Activated CD4-positive, alpha-beta T cell treated with anti-CD3 and anti-CD28 coated beads, Interleukin-2, amount 10 ng/mL, durations not matched to agents 24 days and 14 days (primary cell): ENCODE measurements around the gene USP27X. TPM values are rescaled to one million over a fixed set of nuclear protein-coding genes. Genes with fewer than 3 reads are reported as not detected.

Experiments used
- DNase-seq: peaks from one replicate; pipeline ENCODE4 v3.0.0; 2022
- H3K27ac Mint-ChIP-seq: one replicate; pipeline ENCODE4 v1.8.0; 2022; ENCODE audit warnings: mild to moderate bottlenecking, mixed read lengths
- H3K27me3 Mint-ChIP-seq: one replicate; pipeline ENCODE4 v1.8.0; 2022; ENCODE audit warnings: mixed read lengths
- H3K36me3 Mint-ChIP-seq: one replicate; pipeline ENCODE4 v1.8.0; 2022; ENCODE audit warnings: low read depth, mild to moderate bottlenecking, mixed read lengths
- H3K4me1 Mint-ChIP-seq: one replicate; pipeline ENCODE4 v1.8.0; 2021; ENCODE audit warnings: mixed read lengths
- H3K4me3 Mint-ChIP-seq: one replicate; pipeline ENCODE4 v1.8.0; 2022; ENCODE audit warnings: mild to moderate bottlenecking, moderate library complexity, mixed read lengths
- H3K9me3 Mint-ChIP-seq: one replicate; pipeline ENCODE4 v1.8.0; 2021; ENCODE audit warnings: mixed read lengths
- intact Hi-C: fragments of 100-400 bp; cut with micrococcal nuclease; formaldehyde crosslinking; loops from one replicate; pipeline ENCODE4 v1.15.1; 2023
- total RNA-seq: library from RNA; stranded (reverse); gene quantifications from 2 replicates; pipeline ENCODE4 v1.2.3, GENCODE V29; 2022

The USP27X gene
- total RNA-seq, 1 donor from 2014 or later = 1.6 TPM

- H3K9me3 Mint-ChIP-seq = no peaks in the 10 kb centered on the region
- no peak overlapping the region for H3K4me3 Mint-ChIP-seq
- no peak for DNase-seq
- intact Hi-C loops = loop anchor here (10.0 kb wide), 1 partner anchor 172 kb away; no protein-coding TSS in a partner anchor
- no peak overlapping the region for H3K27ac Mint-ChIP-seq
- no peaks in the 10 kb centered on the region for H3K27me3 Mint-ChIP-seq
- no peaks in the 10 kb centered on the region for H3K36me3 Mint-ChIP-seq
- peaks cover 10% of the 10 kb centered on the region for H3K4me1 Mint-ChIP-seq
Observed at GRCh38 chrX:49912861-49913260, 33.6 kb downstream of the USP27X start.

- Mint-ChIP-seq H3K9me3 (no peaks in the 10 kb centered on the region), H3K36me3 (no peaks in the 10 kb centered on the region), H3K4me3 (no peak overlapping the region), H3K4me1 (peaks cover under 1% of the 10 kb centered on the region), H3K27me3 (no peaks in the 10 kb centered on the region), H3K27ac (no peak overlapping the region)
- intact Hi-C loops = loop anchor here (1.0 to 10.0 kb wide), 2 partner anchors 169 to 290 kb away; no protein-coding TSS in a partner anchor
- DNase-seq = peak; percentile 82
Observed at GRCh38 chrX:49915361-49916222, 36.3 kb downstream of the USP27X start.

GRCh38 chrX:49919617-49920016 is 40.3 kb downstream of the USP27X start:
- Mint-ChIP-seq H3K27ac (no peak overlapping the region), H3K4me3 (no peak overlapping the region), H3K4me1 (peaks cover 4% of the 10 kb centered on the region), H3K9me3 (no peaks in the 10 kb centered on the region), H3K36me3 (no peaks in the 10 kb centered on the region), H3K27me3 (no peaks in the 10 kb centered on the region)
- intact Hi-C loops = loop anchor here (1.0 to 10.0 kb wide), 2 partner anchors 35 to 165 kb away; no protein-coding TSS in a partner anchor
- DNase-seq = peak; percentile 75

GRCh38 chrX:49921109-49921508 is 41.8 kb downstream of the USP27X start:
- no peak for DNase-seq
- Mint-ChIP-seq H3K4me3 (no peak overlapping the region), H3K9me3 (no peaks in the 10 kb centered on the region), H3K36me3 (no peaks in the 10 kb centered on the region), H3K27ac (no peak overlapping the region), H3K27me3 (no peaks in the 10 kb centered on the region), H3K4me1 (peaks cover 6% of the 10 kb centered on the region)
- intact Hi-C loops = no loop called here

- DNase-seq = peak; percentile 98
- Mint-ChIP-seq H3K4me1 (peaks cover 6% of the 10 kb centered on the region), H3K27ac (peak within 1 kb of the TSS; percentile 68), H3K36me3 (peaks cover 6% of the 10 kb centered on the region), H3K4me3 (peak within 1 kb of the TSS; percentile 80), H3K9me3 (no peaks in the 10 kb centered on the region), H3K27me3 (no peaks in the 10 kb centered on the region)
- intact Hi-C loops = loop anchor here (1.0 kb wide), 1 partner anchor 43 kb away; the partner anchor contains the start of gene USP27X
Observed at GRCh38 chrX:49922291-49923241, 43.3 kb downstream of the USP27X start, which contains the start of gene CLCN5. Gene CLCN5 (plus strand): TSS chrX:49922596. CDS start chrX:49925299, 2,703 bp downstream.

- DNase-seq = no peak
- Mint-ChIP-seq H3K4me1 (peaks cover 6% of the 10 kb centered on the region), H3K27me3 (no peaks in the 10 kb centered on the region), H3K36me3 (peaks cover 7% of the 10 kb centered on the region), H3K27ac (no peak overlapping the region), H3K4me3 (no peak overlapping the region), H3K9me3 (no peaks in the 10 kb centered on the region)
- intact Hi-C loops = no loop called here
Observed at GRCh38 chrX:49925176-49925575, 45.9 kb downstream of the USP27X start.

GRCh38 chrX:49930039-49930438 is 50.8 kb downstream of the USP27X start:
- peaks cover 3% of the 10 kb centered on the region for H3K4me1 Mint-ChIP-seq
- no peaks in the 10 kb centered on the region for H3K27me3 Mint-ChIP-seq
- DNase-seq = no peak
- intact Hi-C loops = no loop called here
- H3K27ac Mint-ChIP-seq = no peak overlapping the region
- no peak overlapping the region for H3K4me3 Mint-ChIP-seq
- H3K9me3 Mint-ChIP-seq = no peaks in the 10 kb centered on the region
- H3K36me3 Mint-ChIP-seq = peaks cover 7% of the 10 kb centered on the region

Other genes starting within 250 kb of the USP27X start
- not detected in 2 replicates for gene PAGE1, start 183.5 kb upstream of the USP27X start, total RNA-seq
- not detected in 2 replicates for gene PAGE4, start 50.2 kb upstream of the USP27X start, total RNA-seq
- gene CLCN5, start 43.1 kb downstream of the USP27X start, total RNA-seq = 4.2 and 5.6 TPM in 2 replicates